Esophagus muscularis mucosa (tissue), 4 donors: ENCODE measurements around the gene GALNT11. TPM values are rescaled to one million over a fixed set of nuclear protein-coding genes. Genes with fewer than 3 reads are reported as not detected.
A peak's percentile ranks its signal among the peaks of the same experiment; 100 is the strongest.

Experiments used
- DNase-seq: peaks from one replicate; pipeline ENCODE4 v3.0.0-alpha.2; 2017; ENCODE audit errors: extremely low spot score
- H3K27ac ChIP-seq, 4 donors: fragments of 200-600 bp; sonication (generic); replicated peaks in 1 of 4; 1 replicate in 3 of 4; 2 replicates in 1 of 4; pipeline ENCODE4 v1.5.1; 2016 to 2019; ENCODE audit warnings: mild to moderate bottlenecking in 1 of 4
- H3K27me3 ChIP-seq, 4 donors: fragments of 200-600 bp; sonication (generic); one replicate each; pipeline versions ENCODE4 v1.5.1 to v1.6.0; 2016 to 2019
- H3K36me3 ChIP-seq, 4 donors: fragments of 200-600 bp; sonication (generic); one replicate each; pipeline ENCODE4 v1.5.1; 2016 to 2019
- H3K4me1 ChIP-seq, 4 donors: fragments of 200-600 bp; sonication (generic); one replicate each; pipeline ENCODE4 v1.5.1; 2016 to 2019
- H3K4me3 ChIP-seq, 4 donors: fragments of 200-600 bp; sonication (generic); 1 replicate in 2 of 4; 2 replicates in 2 of 4; pipeline ENCODE4 v1.5.1; 2016 to 2019; ENCODE audit warnings: mild to moderate bottlenecking in 4 of 4, moderate library complexity in 1 of 4
- H3K9me3 ChIP-seq, 4 donors: fragments of 200-600 bp; sonication (generic); 1 replicate in 3 of 4; 2 replicates in 1 of 4; pipeline ENCODE4 v1.5.1; 2016 to 2019
- CTCF ChIP-seq, 3 experiments: fragments of 200-600 bp in 2 of 3; fragments of 450-650 bp in 1 of 3; sonication (generic) in 2 of 3; IDR thresholded peaks; one replicate each; pipeline ENCODE4 v1.5.1; 2017 to 2019; ENCODE audit warnings: antibody characterized with exemption in 3 of 3, mild to moderate bottlenecking in 2 of 3, moderate library complexity in 1 of 3
- EP300 ChIP-seq: sonication (generic); formaldehyde crosslinking; IDR thresholded peaks from one replicate; pipeline ENCODE4 v1.6.1; 2017; ENCODE audit warnings: antibody characterized with exemption
- POLR2A ChIP-seq: fragments of 450-650 bp; IDR thresholded peaks from one replicate; pipeline ENCODE4 v1.6.1; 2017; ENCODE audit warnings: antibody characterized with exemption, moderate library complexity, mild to moderate bottlenecking, low read depth
- POLR2AphosphoS5 ChIP-seq, 2 donors: sonication (generic); formaldehyde crosslinking; IDR thresholded peaks; one replicate each; pipeline ENCODE4 v1.6.1; 2017; ENCODE audit warnings: antibody characterized with exemption in 2 of 2
- WGBS: methylation state at CpG from one replicate; pipeline ENCODE4 v1.1.5; 2018; 5-methylcytosine and 5-hydroxymethylcytosine counted together
- intact Hi-C: fragments of 100-400 bp; cut with DNase I; formaldehyde crosslinking; loops from one replicate; pipeline ENCODE4 v1.15.1; 2023
- total RNA-seq, 4 donors: library from RNA; depleted of rRNA; stranded (reverse); fragments of >200 nt; gene quantifications; one replicate each; pipeline versions ENCODE4 v1.1.0 to v1.2.1, GENCODE V29; 2016

The GALNT11 gene
- total RNA-seq, 4 donors from 2014 or later, result 33.2 to 51.8 (median 39.5) TPM

GRCh38 chr7:152142976-152143595 is 117.6 kb downstream of the GALNT11 start:
- intact Hi-C loops, result no loop called here
- H3K9me3 ChIP-seq, result no peaks in the 10 kb centered on the region
- no peak overlapping the region for H3K27ac ChIP-seq
- peaks cover 59 to 100% (median 81%) of the 10 kb centered on the region in 4 donors for H3K36me3 ChIP-seq
- DNase-seq, result no peak
- WGBS, result 54% methylated on average over 5 of the region's 5 CpGs
- no peaks in the 10 kb centered on the region for H3K27me3 ChIP-seq
- no peak for TF ChIP-seq CTCF (IDR thresholded peaks at IDR 0.05)
- TF ChIP-seq POLR2A, result no peak
- TF ChIP-seq POLR2AphosphoS5 (IDR thresholded peaks at IDR 0.05), result no peak
- TF ChIP-seq EP300, result no peak
- H3K4me1 ChIP-seq, result peaks cover 0 to 13% (median 9%) of the 10 kb centered on the region in 4 donors
- no peak overlapping the region for H3K4me3 ChIP-seq

DNA sequence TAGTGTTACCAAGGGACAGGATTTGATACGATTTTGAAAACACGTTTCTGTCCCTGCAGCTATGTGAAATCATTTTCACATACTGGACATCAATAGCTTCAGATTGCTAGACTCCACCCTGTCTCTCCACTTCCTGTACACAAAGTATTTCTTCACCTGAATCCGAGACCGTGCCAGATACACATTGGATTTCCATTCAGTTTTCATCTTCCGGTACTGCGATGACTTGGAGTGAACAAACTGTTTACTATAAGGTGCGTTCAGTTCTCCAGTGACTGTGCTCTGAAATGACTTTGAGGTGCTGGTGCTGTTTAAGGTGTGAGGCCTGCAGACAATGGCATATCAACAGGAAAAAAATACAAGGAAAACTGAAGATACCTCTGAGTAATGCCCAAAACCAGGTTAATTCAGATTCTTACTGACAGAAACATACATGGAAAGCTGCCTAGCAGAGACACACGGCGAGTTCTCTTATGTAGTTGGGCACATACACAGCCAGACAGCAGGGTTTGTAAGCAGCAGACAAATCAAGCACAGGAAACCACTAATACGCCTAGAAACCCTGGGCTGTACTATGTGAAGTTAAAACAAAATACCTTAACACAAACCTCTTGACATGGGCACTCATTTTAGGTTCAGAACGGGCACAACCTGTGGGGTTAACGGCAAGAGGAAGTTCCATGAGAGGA is 119.2 kb downstream of the GALNT11 start:
- H3K4me1 ChIP-seq, result peaks cover 0 to 13% (median 9%) of the 10 kb centered on the region in 4 donors
- TF ChIP-seq CTCF (IDR thresholded peaks at IDR 0.05) (no peak), EP300 (no peak), POLR2AphosphoS5 (IDR thresholded peaks at IDR 0.05) (no peak), POLR2A (no peak)
- DNase-seq, result no peak
- no peak overlapping the region for H3K4me3 ChIP-seq
- H3K36me3 ChIP-seq, result peaks cover 54 to 100% (median 81%) of the 10 kb centered on the region in 4 donors
- no peak overlapping the region for H3K27ac ChIP-seq
- H3K27me3 ChIP-seq, result no peaks in the 10 kb centered on the region
- intact Hi-C loops, result no loop called here
- 73% methylated on average over 12 of the region's 12 CpGs for WGBS
- no peaks in the 10 kb centered on the region for H3K9me3 ChIP-seq

- 64% methylated on average over 4 of the region's 4 CpGs for WGBS
- TF ChIP-seq POLR2AphosphoS5 (IDR thresholded peaks at IDR 0.05), result no peak
- peak; percentile 31 to 61 (median 37) for TF ChIP-seq CTCF (IDR thresholded peaks at IDR 0.05)
- intact Hi-C loops, result no loop called here
- no peak for DNase-seq
- peak overlapping the region in 1 of 4 donors; percentile 31 for H3K27ac ChIP-seq
- peaks cover 64 to 100% (median 82%) of the 10 kb centered on the region in 4 donors for H3K36me3 ChIP-seq
- no peaks in the 10 kb centered on the region for H3K27me3 ChIP-seq
- H3K4me3 ChIP-seq, result no peak overlapping the region
- H3K9me3 ChIP-seq, result no peaks in the 10 kb centered on the region
- H3K4me1 ChIP-seq, result peaks cover 0 to 13% (median 9%) of the 10 kb centered on the region in 4 donors
Observed at GRCh38 chr7:152145853-152146466, 120.5 kb downstream of the GALNT11 start.

DNA sequence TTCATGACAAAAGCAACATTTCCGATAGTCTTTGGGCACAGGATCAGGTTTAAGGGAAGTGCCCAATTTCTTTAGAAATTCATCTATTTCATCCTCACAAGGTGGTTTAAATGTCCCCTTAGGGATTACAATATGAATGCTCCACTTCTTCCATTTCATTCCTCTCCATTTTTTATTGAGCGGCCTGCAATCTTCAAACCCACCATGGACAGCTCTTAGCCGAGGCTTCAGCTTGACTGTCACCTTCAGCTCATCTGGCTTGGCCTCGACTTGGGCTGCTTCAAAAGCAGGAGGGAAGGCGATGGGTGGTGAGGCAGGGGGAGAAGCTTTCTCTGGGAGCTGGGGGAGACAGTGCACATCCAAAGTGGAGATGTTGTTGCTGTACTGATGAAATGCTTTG is 123.2 kb downstream of the GALNT11 start:
- Histone ChIP-seq H3K27ac (no peak overlapping the region), H3K27me3 (no peaks in the 10 kb centered on the region), H3K4me3 (no peak overlapping the region), H3K9me3 (no peaks in the 10 kb centered on the region), H3K36me3 (peaks cover 78 to 100% (median 92%) of the 10 kb centered on the region in 4 donors), H3K4me1 (peaks cover 0 to 13% (median 9%) of the 10 kb centered on the region in 4 donors)
- TF ChIP-seq POLR2AphosphoS5 (IDR thresholded peaks at IDR 0.05) (no peak), EP300 (no peak), POLR2A (no peak)
- intact Hi-C loops, result no loop called here
- no peak for DNase-seq
- 89% methylated on average over 5 of the region's 5 CpGs for WGBS

GRCh38 chr7:152149363-152149762 is 123.9 kb downstream of the GALNT11 start:
- Histone ChIP-seq H3K27me3 (no peaks in the 10 kb centered on the region), H3K4me3 (no peak overlapping the region), H3K27ac (no peak overlapping the region), H3K4me1 (peaks cover 0 to 13% (median 9%) of the 10 kb centered on the region in 4 donors), H3K36me3 (peaks cover 79 to 100% (median 92%) of the 10 kb centered on the region in 4 donors), H3K9me3 (no peaks in the 10 kb centered on the region)
- 87% methylated on average over 6 of the region's 6 CpGs for WGBS
- TF ChIP-seq POLR2A, result no peak
- TF ChIP-seq CTCF (IDR thresholded peaks at IDR 0.05), result no peak
- no peak for TF ChIP-seq POLR2AphosphoS5 (IDR thresholded peaks at IDR 0.05)
- no peak for TF ChIP-seq EP300
- intact Hi-C loops, result no loop called here
- no peak for DNase-seq
